B cell (primary cell): ENCODE data around the gene PTPRQ. TPM values are rescaled to one million over a fixed set of nuclear protein-coding genes. Genes with fewer than 3 reads are reported as not detected.

Experiments
- ATAC-seq: fragments of 200-7000 bp; cut with Tn5 transposase; one replicate; pipeline ENCODE4 v1.10.0; 2021; ENCODE audit warnings: low read depth, mild to moderate bottlenecking, moderate number of reproducible peaks, moderate library complexity
- CTCF ChIA-PET: fragments of 350-600 bp; sonication (Branson Sonifier 250); formaldehyde crosslinking; loops from one replicate; lab custom pipeline; 2021; ENCODE audit warnings: antibody characterized with exemption, inconsistent platforms; lab: Charles Lee
- POLR2A ChIA-PET: fragments of 350-600 bp; sonication (Branson Sonifier 250); formaldehyde crosslinking; loops from one replicate; lab custom pipeline; 2021; ENCODE audit warnings: antibody characterized with exemption; lab: Charles Lee
- DNase-seq: peaks from one replicate; pipeline ENCODE4 v3.0.0; 2013
- H2AFZ ChIP-seq: 2 replicates; pipeline ENCODE4 v1.6.1; 2012; ENCODE audit warnings: mild to moderate bottlenecking, low read depth, low read length; ENCODE audit not compliant: insufficient read depth, poor library complexity, severe bottlenecking
- H3K27ac ChIP-seq, 2 donors: 1 replicate in 1 of 2; 2 replicates in 1 of 2; pipeline ENCODE4 v1.5.1; 2012 to 2013; ENCODE audit warnings: low read length in 2 of 2, mild to moderate bottlenecking in 2 of 2, moderate library complexity in 1 of 2
- H3K27me3 ChIP-seq, 4 experiments: fragments of 200-600 bp in 1 of 4; sonication (generic) in 1 of 4; replicated peaks in 1 of 4; 1 replicate in 2 of 4; 2 replicates in 2 of 4; pipeline versions ENCODE4 v1.6.1 to v1.7.0; 2013 to 2016; ENCODE audit warnings: low read length in 3 of 4, mild to moderate bottlenecking in 2 of 4, mixed read lengths in 1 of 4, moderate library complexity in 1 of 4; ENCODE audit not compliant: insufficient read depth in 4 of 4, control insufficient read depth in 3 of 4; ENCODE audit errors: control extremely low read depth in 1 of 4
- H3K36me3 ChIP-seq, 2 experiments: replicated peaks in 1 of 2; 1 replicate in 1 of 2; 2 replicates in 1 of 2; pipeline versions ENCODE4 v1.6.1 to v1.7.1; 2013; ENCODE audit warnings: low read length in 1 of 2; ENCODE audit not compliant: insufficient read depth in 2 of 2, control insufficient read depth in 1 of 2; ENCODE audit errors: control extremely low read depth in 1 of 2, extremely low read depth in 1 of 2
- H3K4me1 ChIP-seq, 2 donors: fragments of 200-600 bp in 1 of 2; sonication (generic) in 1 of 2; 1 replicate in 1 of 2; 2 replicates in 1 of 2; pipeline versions ENCODE4 v1.5.1 to v1.6.1; 2013 to 2017; ENCODE audit warnings: low read length in 2 of 2; ENCODE audit not compliant: control insufficient read depth in 2 of 2, insufficient read depth in 2 of 2
- H3K4me2 ChIP-seq: replicated peaks from 2 replicates; pipeline ENCODE3; 2012; ENCODE audit warnings: mild to moderate bottlenecking, low read depth, low read length; ENCODE audit not compliant: poor library complexity, severe bottlenecking
- H3K4me3 ChIP-seq, 5 experiments: fragments of 200-600 bp in 1 of 5; sonication (generic) in 1 of 5; 1 replicate in 3 of 5; 2 replicates in 2 of 5; pipeline versions ENCODE4 v1.5.1 to v1.7.0; 2011 to 2016; ENCODE audit warnings: low read length in 4 of 5, mild to moderate bottlenecking in 4 of 5, low read depth in 2 of 5, control low read depth in 1 of 5, moderate library complexity in 1 of 5; ENCODE audit not compliant: insufficient read depth in 1 of 5; ENCODE audit errors: control extremely low read depth in 1 of 5, extremely low read depth in 1 of 5
- H3K79me2 ChIP-seq: fragments of 200-600 bp; sonication (generic); one replicate; pipeline ENCODE4 v1.6.0; 2016; ENCODE audit warnings: low read length; ENCODE audit not compliant: control insufficient read depth, insufficient read depth
- H3K9ac ChIP-seq: fragments of 200-600 bp; sonication (generic); 2 replicates; pipeline ENCODE4 v1.6.1; 2017; ENCODE audit warnings: mild to moderate bottlenecking, low read length, moderate library complexity
- H3K9me3 ChIP-seq, 3 donors: one replicate each; pipeline versions ENCODE4 v1.6.1 to v1.7.1; 2013; ENCODE audit warnings: low read length in 2 of 3; ENCODE audit not compliant: control insufficient read depth in 2 of 3, insufficient read depth in 1 of 3; ENCODE audit errors: control extremely low read depth in 1 of 3
- H4K20me1 ChIP-seq: 2 replicates; pipeline ENCODE4 v1.6.0; 2012; ENCODE audit warnings: mild to moderate bottlenecking, low read length; ENCODE audit not compliant: insufficient read depth, control insufficient read depth, poor library complexity, severe bottlenecking
- H3K27ac Mint-ChIP-seq: one replicate; pipeline ENCODE4 v1.8.0; 2021; ENCODE audit warnings: mixed read lengths
- H3K27me3 Mint-ChIP-seq: one replicate; pipeline ENCODE4 v1.8.0; 2021; ENCODE audit warnings: mixed read lengths
- H3K4me1 Mint-ChIP-seq: one replicate; pipeline ENCODE4 v1.8.0; 2021; ENCODE audit warnings: mixed read lengths
- H3K4me3 Mint-ChIP-seq: one replicate; pipeline ENCODE4 v1.8.0; 2021; ENCODE audit warnings: mixed read lengths
- H3K9me3 Mint-ChIP-seq: one replicate; pipeline ENCODE4 v1.8.0; 2022; ENCODE audit warnings: mixed read lengths; ENCODE audit not compliant: insufficient read depth
- EZH2 ChIP-seq: IDR thresholded peaks from 2 replicates; pipeline ENCODE4 v1.6.1; 2012; ENCODE audit warnings: borderline replicate concordance, low read depth, mild to moderate bottlenecking, moderate library complexity, low read length; ENCODE audit not compliant: insufficient read depth, poor library complexity, severe bottlenecking
- WGBS: methylation state at CpG from one replicate; pipeline ENCODE4 v1.1.5; 2013; ENCODE audit warnings: missing lambda C conversion rate; ENCODE audit not compliant: insufficient coverage; 5-methylcytosine and 5-hydroxymethylcytosine counted together
- intact Hi-C: fragments of 100-400 bp; cut with micrococcal nuclease; formaldehyde crosslinking; loops from one replicate; pipeline ENCODE4 v1.10.0; 2022
- polyA plus RNA-seq: library from polyadenylated mRNA; depleted of rRNA; stranded (reverse); fragments of >200 nt; gene quantifications from 2 replicates; pipeline ENCODE4 v1.2.3, GENCODE V29; 2012
- total RNA-seq, 2 donors: library from RNA; stranded (reverse); fragments of 120-200 nt in 1 of 2; gene quantifications; 1 replicate in 1 of 2; 2 replicates in 1 of 2; pipeline versions ENCODE4 v1.2.3 to v1.2.4, GENCODE V29; 2013 to 2022
- TF ChIP-seq, protein P1 (sequence below): fragments of 200-600 bp; IDR thresholded peaks from one replicate; pipeline ENCODE4 v1.8.0; 2022; ENCODE audit warnings: antibody characterized with exemption, mild to moderate bottlenecking

PTPRQ gene
- total and polyA plus RNA-seq, 2 donors (not counting 1 experiment from before 2014, with no cell fraction given), result not detected

DNA sequence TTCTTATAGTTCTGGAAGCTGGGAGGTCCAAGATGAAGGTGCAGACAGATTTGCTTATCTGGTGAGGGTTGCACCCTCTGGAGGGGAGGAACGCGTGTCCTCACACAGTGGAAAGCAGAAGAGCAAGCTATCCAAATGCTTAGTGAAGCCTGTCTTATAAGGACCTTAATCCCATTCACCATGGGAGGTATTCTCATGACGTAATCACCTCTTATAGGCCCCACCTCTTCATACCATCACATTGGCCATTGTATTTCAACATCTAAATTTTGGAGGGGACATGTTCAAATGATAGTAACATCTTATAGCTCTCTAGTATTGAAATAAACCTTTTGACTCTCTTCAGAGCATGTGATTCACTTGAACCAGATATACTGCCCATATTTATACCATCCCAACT lies 158.4 kb downstream of the PTPRQ start:
- ChIA-PET POLR2A (no interaction called here), CTCF (no interaction called here)
- Mint-ChIP-seq H3K27me3 (no peaks in the 10 kb centered on the region), H3K9me3 (no peaks in the 10 kb centered on the region), H3K4me1 (no peaks in the 10 kb centered on the region), H3K4me3 (no peak overlapping the region), H3K27ac (no peak overlapping the region)
- DNase-seq (no peak), ATAC-seq (no peak)
- no peak overlapping the region for H3K4me2 ChIP-seq
- no peaks in the 10 kb centered on the region for H4K20me1 ChIP-seq
- H3K9ac ChIP-seq, result no peak overlapping the region
- H3K4me1 ChIP-seq, result no peaks in the 10 kb centered on the region
- TF ChIP-seq, protein P1, sequence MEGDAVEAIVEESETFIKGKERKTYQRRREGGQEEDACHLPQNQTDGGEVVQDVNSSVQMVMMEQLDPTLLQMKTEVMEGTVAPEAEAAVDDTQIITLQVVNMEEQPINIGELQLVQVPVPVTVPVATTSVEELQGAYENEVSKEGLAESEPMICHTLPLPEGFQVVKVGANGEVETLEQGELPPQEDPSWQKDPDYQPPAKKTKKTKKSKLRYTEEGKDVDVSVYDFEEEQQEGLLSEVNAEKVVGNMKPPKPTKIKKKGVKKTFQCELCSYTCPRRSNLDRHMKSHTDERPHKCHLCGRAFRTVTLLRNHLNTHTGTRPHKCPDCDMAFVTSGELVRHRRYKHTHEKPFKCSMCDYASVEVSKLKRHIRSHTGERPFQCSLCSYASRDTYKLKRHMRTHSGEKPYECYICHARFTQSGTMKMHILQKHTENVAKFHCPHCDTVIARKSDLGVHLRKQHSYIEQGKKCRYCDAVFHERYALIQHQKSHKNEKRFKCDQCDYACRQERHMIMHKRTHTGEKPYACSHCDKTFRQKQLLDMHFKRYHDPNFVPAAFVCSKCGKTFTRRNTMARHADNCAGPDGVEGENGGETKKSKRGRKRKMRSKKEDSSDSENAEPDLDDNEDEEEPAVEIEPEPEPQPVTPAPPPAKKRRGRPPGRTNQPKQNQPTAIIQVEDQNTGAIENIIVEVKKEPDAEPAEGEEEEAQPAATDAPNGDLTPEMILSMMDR, result no peak
- TF ChIP-seq EZH2, result no peak
- H3K27me3 ChIP-seq, result no peaks in the 10 kb centered on the region
- H3K27ac ChIP-seq, result no peak overlapping the region
- intact Hi-C loops, result no loop called here
- no peaks in the 10 kb centered on the region for H3K36me3 ChIP-seq
- H2AFZ ChIP-seq, result no peak overlapping the region
- H3K4me3 ChIP-seq, result no peak overlapping the region
- 100% methylated on average over 2 of the region's 3 CpGs for WGBS
- H3K79me2 ChIP-seq, result no peaks in the 10 kb centered on the region
- no peaks in the 10 kb centered on the region for H3K9me3 ChIP-seq

DNA sequence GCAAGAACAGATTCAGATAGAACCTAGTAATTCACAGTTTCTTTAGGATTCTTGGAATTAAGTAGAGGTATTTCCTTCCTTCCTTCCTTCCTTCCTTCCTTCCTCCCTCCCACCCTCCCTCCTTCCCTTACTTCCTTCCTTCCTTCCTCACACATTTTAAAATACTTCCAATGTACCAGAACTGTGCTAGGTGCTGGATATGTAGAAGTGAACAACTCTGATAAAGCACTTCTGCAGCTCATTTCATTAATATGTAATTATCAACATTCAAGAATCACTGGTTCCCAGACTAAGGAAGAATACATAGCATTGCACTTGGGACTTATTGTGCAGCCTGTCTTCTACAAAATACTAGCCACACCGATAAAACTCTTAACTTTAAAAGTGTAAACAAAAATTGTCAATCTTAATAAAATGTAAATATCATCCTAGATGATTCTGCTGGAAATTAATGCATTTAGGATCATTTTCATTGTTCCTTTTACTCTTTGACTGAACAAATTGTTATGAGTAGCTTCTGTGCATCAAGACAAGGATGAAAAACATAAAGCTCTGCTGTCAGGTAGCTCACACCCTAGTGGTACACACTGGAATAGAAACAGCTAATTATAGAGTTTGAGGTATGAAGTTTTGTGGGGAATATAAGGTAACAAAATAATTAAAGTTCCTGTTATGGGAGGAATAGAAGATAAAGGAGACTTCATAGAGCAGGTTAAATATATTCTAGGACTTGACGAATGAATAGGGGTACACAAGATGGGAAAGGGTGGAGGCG lies 163.5 kb downstream of the PTPRQ start:
- Histone ChIP-seq H3K9me3 (no peaks in the 10 kb centered on the region), H3K4me2 (no peak overlapping the region), H3K4me3 (no peak overlapping the region), H4K20me1 (no peaks in the 10 kb centered on the region), H2AFZ (no peak overlapping the region), H3K27ac (no peak overlapping the region), H3K4me1 (no peaks in the 10 kb centered on the region), H3K9ac (no peak overlapping the region), H3K79me2 (no peaks in the 10 kb centered on the region), H3K36me3 (no peaks in the 10 kb centered on the region), H3K27me3 (no peaks in the 10 kb centered on the region)
- H3K27me3 Mint-ChIP-seq, result no peaks in the 10 kb centered on the region
- no peaks in the 10 kb centered on the region for H3K4me1 Mint-ChIP-seq
- ChIA-PET POLR2A (no interaction called here), CTCF (no interaction called here)
- no peak for TF ChIP-seq EZH2
- TF ChIP-seq, protein P1, result no peak
- no peak for ATAC-seq
- DNase-seq, result no peak
- H3K4me3 Mint-ChIP-seq, result no peak overlapping the region
- no peaks in the 10 kb centered on the region for H3K9me3 Mint-ChIP-seq
- intact Hi-C loops, result no loop called here
- WGBS, result 33% methylated on average over 1 of the region's 3 CpGs
- H3K27ac Mint-ChIP-seq, result no peak overlapping the region
